ENCODE results near the gene LMO4.
A peak's percentile ranks its signal among the peaks of the same experiment; 100 is the strongest.

LMO4 gene

DNA sequence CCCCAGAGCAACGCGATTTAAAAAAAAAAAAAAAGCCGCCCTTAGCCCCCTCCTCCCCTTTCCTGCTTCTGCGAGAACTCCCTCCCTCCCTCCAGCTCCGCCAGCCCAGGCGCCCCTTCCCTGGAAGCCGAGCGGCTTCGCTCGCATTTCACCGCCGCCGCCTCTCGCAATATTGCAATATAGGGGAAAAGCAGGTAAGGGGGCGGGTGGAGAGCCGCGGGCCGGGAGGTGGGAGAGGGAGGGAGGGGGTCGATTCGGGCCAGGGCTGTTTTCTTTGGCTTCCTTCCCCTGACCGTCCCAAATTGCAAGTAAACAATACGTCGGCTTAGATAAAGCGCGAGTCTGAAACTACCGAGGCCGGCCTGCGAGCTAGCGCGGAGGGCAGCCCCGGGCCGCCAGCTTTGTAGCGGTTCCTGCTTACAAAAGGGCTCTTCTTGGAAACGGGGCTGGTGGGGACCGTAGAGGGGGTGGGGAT, 408 bp downstream of the LMO4 start:
- peak; percentile 74 for DNase-seq

DNA sequence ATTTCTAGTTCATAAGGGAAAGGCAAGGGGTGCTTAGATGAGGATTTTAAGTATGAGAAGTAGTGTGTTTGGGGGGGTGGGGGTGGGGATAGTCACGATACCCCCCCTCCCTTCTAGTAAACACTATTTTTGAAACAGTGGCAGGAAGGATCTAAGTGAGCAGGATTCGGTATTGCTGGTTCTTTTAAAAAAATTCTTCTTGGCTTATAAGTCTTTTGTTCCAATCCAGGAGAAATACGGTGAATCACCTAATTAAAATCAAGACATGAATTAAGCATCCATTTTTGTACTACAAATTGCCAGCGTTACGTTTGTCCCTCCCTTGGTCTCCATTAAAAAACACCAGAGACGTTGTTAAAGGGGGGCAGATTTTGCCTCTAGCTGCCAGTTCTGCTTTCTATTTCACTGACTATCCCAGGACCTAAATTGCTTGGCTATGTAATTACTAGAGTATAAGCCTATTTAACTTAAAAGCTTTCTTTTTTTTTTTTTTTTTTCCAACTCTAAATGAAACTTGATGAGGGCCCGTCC, 911 bp downstream of the LMO4 start:
- DNase-seq: peak; percentile 69

DNA sequence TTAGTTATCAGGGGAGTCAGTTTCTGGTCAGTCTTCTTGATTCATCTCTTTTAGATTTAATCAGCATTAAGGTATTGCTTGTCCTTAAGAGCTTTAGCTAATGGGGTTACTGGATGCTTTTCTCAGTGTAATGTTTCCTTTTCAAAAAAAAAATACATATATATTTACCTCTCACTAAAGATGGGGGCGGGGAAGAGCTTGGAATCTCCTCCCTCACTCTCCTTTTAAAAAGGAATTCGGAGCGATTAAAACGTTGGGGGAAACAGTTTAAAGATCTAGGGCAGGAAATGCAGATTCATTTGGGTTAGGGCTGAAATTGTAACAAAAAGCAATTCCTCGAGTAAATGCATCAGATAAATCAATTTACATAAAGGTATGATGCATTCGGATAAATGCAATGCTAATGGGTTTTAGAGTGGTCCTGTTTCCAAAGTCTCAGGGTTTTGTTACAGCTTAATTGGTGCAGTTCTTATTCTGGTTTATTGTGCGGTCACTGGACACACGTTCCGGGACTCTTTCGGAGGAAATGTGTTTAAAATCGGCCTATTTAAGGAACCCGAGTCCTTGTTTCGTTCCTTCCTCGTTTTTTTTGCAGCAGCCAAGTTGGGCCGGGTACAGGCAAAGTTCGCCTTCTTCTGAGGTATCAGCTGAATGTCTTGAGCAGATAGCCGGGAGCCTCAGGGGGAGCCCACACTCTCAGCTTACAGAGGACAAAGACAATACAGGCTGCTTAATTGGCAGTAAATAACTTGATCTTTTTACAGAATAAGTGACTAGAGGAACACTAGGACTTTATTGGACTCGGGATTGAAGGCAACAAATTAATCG, 1.6 kb downstream of the LMO4 start:
- peak; percentile 72 for DNase-seq

DNA sequence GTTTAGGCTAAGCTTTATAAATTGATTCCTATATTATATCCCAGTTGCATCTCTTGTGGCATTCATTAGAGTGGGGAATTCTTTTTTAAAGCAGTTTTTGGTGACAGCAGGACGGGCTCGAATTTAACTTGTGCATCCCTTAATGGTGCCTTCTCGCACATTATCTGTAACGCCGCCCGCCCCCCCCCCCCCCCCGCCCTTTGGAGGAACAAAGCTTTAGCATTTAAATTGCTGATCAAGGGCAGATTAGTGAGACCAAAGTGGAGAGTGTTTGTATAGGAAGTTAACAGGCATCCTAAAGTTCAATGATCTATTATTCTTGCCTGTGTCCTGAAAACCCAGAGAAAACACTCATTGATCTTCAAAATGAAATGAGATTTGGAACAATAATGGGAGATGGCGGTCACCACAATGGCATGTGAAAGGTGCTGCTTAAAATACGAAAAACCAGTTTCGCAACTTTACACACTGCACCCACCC, 2.2 kb downstream of the LMO4 start:
- DNase-seq: peak; percentile 58

DNA sequence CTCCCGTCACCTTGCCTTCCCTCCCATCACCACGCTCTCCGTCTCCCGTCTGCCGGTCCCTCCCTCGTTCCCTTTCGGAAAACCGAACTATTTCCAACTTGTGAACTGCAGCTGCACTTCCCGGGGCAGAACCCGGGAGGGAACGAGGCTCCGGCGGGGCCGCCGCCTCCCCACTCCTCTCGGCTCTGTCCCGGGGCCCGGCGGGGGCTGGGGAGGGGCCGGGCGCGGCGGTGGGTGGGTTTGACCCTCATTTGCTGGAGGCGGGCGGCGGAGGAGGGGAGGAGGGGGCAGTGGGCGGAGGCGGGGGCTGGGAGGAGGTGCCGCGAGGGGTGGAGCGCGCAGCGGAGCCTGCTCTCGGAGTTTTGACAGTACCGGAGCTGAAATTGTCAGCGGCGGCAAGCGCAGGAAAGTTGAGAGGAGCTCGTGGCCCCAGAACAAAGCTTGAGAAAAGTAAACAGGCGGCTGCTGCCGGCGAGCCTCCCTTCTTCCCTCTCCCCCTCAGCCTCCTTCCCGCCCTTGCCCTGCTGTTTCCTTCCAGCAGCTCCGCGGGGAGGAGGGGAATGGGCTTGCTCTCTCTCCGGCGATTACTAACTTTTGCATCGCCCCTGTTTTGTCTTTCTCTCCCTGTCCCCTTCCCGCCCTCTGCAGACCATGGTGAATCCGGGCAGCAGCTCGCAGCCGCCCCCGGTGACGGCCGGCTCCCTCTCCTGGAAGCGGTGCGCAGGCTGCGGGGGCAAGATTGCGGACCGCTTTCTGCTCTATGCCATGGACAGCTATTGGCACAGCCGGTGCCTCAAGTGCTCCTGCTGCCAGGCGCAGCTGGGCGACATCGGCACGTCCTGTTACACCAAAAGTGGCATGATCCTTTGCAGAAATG, 2.9 kb downstream of the LMO4 start:
- peak; percentile 85 for DNase-seq

DNA sequence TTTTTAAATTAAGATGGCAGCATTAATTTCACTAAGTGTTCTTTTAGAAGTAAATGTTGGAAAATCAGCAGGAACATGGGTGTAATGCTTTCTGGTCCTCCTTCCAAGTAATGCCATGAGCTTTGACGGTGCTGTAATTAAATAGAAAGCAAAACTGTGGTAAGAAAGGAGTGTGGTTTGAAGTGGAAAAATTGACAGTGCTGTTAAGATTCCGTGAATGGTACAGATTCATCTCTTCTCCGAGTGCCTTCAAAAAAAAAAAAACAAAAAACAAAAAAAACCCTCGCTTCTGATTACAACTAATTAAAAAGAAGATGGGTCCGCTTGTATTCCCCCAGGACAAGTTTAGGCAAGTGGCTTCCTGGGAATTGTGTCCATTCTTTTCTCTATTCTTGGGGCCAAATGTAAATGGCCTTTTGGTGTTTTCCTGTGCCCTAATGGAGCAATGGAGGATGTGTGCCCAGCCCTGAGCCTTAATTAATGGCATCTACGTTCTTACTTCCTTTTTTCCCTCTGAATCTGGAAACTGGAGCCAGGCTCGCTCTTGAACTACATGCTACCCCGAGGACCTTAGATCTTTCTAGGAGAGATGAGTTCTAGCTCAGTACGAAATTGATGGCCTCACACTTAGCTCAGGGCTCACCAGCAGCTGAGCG, 5.1 kb downstream of the LMO4 start:
- DNase-seq: peak; percentile 32

DNA sequence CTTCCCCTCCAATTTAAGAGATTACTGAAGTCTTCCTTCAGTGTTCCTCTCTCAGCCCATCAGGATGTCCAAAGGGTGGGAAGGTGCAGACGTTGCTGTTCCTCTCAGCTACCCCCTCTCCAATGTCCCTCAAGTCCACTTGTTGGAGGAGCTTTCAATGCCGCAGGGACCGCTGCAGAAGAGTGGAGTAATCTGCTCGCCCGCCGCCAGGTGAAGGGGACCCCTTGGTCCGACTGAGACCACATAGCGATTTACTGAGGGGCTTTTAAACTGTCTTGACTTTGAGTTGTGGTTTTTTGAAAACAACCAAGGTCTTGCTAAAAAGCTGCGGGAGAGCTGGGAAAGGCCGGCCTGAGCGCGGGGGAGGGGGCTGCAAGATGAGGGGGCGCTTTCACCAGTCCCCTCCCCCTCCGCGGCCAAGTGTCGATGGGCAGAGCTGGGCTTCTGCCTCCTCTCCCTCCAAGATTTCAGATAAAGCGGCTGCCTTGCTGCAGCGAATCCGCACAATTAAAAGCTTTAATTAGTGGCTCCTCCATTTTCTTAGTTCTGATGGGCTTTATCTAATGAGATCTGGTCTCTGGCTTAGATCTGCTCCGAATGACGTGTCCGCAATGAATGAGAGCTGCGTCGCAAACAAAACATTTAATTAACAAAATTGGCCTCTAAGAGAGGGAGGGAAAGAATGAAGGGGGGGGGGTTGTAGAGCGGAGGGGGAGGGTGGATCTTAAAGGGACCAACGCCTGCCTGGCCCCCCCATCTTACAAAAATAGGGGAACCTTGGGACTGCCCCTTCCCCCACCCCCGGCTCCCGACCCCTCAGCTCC, 5.9 kb downstream of the LMO4 start:
- no peak for DNase-seq

DNA sequence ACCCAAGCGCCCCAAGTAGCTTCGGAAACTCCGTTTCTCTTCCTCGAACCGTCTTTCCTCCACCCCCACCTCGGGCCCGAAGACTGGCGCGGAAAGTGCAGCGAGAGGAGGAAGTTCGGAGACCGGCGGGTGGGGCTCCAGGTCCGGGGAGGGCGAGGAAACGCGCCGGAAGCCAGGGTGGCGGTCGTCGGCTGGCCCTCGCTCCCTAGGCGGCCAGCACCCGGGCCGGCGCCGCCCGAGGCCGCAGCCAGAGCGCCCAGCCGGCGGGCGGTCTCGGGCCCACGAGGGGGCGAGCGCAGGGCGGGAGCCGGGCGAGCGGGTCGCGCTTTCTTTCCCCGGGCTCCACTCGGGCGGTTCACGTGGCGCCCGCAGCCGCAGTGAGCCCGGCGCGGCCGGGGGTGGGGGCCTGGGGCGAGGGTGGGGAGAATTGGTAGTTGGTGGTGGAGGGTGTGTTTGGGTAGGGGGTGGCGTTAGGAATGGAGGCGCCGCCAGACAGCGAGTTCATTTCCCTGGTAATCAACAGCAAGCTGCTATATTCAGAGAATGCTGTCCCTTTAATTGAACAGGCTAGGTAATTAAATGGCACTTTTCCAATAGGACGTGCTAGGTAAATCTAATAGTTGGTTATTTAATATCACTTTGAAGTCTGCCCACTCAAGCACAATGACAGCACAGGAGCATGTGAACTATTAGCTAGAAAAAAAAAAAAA, 6.7 kb downstream of the LMO4 start:
- peak; percentile 89 for DNase-seq

DNA sequence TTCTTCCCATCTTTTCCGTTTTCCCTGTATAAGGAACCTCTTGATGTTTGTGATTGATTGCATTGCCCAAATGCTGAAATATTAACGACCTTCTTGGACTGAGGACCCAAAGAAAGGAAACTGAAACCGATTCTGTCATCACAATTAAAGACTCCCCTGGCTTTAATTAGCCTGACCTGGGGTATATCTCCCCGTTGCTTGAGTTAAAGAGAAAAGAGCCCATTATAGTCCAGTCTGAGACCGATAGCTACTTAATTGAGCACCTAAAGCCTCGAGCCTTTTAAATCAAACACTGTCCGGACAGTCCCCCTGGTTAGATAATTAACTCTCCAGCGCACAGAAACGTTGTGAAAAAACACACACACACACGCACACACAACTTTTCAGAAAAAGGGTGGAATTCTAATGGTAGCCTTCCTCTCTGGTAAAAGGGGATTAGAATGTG, 8.0 kb downstream of the LMO4 start:
- DNase-seq: no peak

DNA sequence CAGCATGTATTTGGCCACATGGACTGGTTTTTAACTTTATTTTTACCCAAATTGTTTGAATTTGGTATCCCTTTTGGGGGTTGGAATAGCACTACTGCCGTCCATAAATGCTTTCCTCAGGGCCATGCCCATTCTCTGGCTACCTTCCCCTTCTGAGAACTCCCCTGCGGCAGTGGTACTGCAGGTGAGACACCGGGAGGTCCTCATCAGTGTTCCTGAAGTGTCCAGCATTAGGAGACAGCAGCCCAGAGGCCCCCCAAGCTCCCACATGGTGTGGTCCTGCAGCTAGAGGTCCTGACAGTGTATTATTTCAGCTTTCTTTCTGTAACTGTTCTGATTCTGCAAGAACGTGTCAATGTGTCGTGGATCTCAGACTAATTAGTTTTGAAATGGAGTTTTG, 8.9 kb downstream of the LMO4 start:
- no peak for DNase-seq

DNA sequence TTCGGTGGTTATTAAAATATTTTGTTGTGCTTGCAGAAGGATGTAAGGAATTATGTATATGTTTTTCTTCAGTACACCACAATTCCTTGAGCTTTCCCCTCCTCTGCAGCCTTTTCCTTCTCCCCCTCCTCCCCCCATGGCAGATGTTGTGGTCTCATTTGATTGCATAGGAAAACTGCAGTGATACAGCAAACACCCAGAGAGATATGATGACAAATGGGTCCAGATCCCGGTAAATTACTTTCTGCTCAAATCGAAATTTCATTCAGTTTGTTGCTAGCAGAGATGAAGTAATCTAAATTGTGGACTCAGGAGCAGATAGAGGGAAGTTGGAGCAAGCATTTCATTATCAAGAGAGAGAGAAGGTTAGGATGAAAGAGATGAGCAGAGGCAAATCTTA, 9.9 kb downstream of the LMO4 start:
- no peak for DNase-seq

DNA sequence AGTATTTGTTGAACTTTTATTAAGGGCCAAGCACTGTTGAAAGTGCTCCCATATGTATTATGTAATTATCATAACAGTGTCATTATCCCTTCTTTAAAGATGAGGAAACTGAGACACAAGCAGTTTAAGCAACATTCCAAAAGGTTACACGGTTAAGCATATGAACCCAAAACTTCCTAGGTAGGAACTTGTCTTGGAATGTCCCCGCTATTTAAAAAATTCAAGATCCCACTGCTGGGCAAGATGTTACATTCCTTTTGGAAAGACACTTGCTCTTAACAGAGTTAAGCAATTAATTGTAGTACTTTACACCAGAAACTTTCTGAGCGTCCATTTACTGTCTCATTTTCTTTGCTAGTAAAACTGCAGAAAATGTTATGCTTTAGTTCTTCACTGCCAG, 15.6 kb downstream of the LMO4 start:
- no peak for DNase-seq

DNA sequence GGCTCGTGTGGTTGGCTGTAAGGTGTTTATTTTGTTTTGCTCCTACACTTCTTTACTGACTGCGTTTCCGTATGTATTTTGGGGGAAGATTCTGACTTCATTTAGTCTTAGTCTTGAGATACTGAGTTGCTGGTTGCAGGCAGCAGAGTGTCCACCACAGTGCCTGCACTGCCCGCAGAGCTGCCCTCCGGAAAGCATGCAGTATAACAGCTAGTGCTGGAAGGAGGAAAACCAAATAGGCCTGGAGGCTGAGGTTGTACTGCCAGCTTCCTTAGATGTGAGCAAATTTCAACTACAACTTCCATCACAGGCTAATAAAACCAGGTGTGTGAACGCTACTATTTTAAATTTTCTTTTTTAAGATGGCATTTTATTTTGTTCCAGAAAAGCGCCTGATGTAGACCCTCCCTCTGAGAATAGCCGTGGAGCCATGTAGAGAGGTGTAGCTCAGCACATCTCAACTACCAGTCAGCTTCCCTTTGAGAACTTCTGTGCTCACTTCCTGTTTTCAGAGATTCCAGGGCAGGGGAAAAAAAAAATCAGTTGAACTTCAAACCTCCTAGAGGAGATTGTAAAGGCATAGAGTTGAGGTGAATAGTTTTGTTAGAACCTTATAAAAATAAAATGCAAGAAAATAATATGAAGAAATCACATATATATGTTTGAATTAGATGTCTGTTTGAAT, 17.6 kb downstream of the LMO4 start:
- no peak for DNase-seq

DNA sequence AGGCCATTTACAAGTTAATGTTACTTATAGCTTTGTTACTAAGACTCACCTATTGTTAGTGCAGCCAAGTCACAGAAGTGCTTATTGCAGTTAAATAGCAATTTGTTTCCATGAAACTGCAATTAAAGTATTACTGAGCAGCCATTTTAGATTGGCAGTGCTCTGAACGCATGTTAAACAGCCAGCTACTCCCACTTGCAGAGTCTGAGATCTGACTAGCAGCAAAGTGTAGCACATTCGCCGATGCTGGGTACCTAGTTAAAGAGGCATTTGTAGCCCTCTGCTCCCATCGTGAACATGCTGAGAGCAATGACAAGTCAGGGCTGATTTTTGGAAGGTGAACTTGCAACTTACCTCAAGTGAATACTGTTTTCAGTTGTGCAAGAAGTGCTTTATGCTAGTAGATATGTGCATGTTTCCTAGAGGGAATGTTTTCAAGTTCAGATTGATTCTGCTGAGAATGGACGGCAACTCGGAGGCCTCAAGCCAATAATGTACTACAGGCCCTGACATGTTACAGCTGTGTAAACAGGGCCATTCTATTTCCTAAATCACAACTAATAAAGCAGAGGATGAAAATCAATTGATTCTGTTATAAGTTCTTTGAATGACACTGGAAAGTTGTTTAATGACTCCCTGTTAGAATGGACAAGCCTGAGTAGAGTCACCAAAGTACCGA, 19.8 kb downstream of the LMO4 start:
- no peak for DNase-seq

DNA sequence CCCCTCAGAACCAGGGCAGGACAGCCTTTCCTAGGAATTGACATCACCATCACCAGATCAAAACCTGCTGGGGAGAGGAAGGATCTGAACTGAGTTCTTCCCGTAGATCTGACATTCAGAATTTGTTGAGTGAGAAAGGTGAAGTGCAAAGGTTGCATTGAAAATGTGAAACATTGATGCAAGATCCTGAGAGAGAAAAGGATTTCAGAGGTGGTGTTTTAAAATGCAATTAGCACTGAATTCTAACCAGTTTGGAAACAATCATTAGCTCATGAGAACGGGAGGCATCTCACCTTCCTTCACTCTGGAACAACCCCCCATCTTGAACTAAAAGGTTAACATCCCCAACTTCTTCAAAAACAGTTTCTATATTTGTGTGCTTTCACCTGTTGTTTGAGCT, 20.4 kb downstream of the LMO4 start:
- no peak for DNase-seq

DNA sequence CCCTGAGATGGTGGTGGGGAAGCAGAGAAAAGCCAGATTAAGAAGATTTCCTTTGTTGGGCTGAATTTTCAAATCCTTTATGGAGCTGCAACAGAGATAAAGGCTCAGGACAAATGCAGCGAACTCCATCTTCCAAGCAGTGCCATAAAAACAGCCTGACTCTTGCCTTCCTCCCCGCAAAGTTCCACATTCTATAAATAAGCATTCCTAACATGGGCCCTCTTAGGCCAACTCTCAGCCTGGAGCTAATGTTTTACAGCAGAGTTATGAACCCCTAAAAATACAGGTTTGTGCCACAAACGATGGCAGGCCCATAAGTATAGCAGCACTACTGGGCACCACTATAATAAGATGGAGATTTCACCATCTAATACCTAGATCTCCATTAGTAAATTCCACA, 27.2 kb downstream of the LMO4 start:
- no peak for DNase-seq

DNA sequence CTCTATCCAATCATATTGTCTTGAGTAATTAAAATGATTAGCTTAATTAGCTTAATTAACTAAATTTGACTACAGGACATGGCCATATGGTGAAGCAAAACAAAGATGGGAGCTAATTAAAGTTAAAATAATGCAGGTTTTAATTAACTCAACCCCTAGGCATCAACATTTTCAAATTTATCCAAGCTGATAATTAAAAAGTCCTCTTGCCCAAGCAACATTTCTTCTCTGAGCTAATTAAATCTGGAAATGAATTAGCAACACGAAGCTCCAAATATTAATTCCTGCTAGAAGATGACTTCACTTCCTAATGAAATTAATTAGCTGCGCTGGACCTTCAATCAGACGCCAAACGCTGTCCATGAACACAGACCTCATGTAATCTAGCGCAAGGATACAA, 27.9 kb downstream of the LMO4 start:
- DNase-seq: no peak

DNA sequence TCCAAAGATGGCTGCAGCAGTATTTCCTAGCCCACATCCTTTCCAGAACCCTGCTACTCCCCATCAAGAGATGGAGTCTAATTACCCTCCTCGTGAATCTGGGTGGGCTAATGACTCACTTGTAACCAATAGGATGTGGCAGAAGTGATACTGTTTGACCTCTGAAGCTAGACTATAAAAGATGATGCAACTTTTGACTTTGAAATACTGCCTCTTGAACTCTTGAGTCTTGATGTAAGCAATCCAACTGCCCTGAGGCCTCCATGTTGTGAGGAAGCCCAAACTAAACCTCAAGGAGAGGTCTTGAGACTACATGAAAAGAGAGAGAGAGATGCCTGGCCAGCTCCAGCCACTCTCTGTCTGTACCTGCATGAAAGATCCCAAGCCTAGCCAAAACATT, 29.5 kb downstream of the LMO4 start:
- no peak for DNase-seq

DNA sequence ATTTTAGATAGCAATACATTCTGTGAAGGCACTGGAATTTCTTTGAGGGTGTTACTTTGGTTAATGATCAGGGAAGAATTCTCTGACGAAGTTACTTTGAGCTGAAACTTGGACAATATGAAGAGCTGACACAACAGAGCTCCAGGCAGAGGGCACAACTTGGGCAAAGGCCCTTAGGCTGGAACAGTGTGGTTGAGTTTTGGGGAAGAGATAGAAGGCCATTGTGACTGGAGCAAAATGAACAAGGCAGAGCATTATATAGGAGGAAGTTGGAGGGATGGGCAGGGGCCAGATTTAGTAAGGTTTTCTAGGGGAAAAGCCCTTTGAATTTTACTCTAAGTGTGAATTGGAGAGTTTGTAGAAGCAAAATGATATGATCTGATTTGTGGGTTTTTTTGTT, 30.9 kb downstream of the LMO4 start:
- DNase-seq: no peak

Measured in hematopoietic multipotent progenitor cell treated with erythropoietin and hydrocortisone succinate and interleukin-3 and kit ligand, for 4 days (in vitro differentiated cells).